Left hindlimb (tissue), 1 donor: ENCODE results near the gene GRB14.
"Not testable (repeated sequence)": the region's sequence is repeated elsewhere in the genome, so short reads cannot be mapped to it uniquely, and the experiment has no call there.

Experiments used
- DNase-seq: peaks from one replicate; pipeline ENCODE4 v3.0.0-alpha.2; 2018

GRB14 gene

DNA sequence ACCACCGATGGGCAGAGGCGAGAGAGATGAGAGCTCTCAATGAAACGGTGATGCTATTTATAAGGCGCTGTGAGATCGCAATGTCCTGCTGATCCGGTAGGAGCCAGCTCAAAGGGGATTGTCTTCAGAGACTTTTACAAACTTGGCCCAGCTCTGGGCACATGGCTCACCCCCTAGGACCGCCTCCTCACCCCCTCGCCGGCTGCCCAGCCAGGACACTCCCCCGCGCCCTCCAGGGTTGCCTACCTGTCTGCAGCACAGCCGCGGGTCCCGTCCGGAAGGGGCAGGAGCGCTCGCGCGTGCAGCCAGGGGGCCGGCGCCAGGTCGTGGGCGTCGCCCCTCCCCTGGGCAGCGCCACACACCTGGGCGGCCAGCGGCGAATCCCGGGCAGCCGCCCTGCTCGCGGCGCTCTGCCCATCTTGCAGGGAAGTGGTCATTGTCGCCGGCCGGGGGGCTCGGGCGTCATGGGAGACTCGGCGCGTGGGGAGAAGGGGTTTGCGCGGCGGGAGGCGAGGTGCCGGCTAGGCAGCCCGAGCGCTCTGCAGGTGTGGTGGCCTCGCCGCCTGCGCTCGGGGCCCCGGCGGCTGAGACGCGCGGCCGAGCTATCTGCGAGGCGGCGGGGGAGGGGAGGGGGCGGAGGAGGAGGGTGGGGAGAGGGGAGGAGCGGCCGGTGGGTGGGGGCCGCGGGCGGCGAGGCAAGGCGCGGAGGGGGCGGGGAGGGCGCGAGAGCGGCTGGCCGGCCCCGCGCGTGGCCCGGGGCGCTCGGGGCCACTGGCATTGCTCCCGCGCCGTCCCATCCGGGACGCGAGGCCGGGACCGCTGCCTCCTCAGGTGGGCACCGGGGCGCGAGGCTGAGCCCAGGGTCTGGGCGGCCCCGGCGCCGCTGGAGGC is at the start of gene GRB14:
Gene GRB14, minus strand, starts transcription at position 610 of the 891 bp plus-strand sequence. Its CDS starts 173 bp downstream, at position 437.
- peak; percentile 39 for DNase-seq

- no peak for DNase-seq
Measured at GRCh38 chr2:164669291-164669690, 48.0 kb upstream of the GRB14 start.

DNA sequence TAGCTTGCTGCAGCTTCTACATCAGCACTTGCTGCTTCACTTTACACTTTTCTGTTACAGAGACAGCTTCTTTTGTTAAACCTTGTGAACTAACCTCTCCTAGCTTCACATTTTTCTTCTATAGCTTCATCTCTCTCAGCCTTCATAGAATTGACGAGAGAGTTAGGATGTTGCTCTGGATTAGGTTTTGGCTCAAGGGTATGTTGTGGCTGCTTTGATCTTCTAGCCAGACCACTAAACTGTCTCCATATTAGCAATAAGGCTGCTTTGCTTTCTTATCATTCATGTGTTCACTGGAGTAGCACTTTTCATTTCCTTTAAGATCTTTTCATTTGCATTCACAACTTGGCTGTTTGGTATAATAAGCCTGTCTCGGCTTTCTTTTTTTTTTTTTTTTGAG is 46.3 kb upstream of the GRB14 start:
- no peak for DNase-seq

DNA sequence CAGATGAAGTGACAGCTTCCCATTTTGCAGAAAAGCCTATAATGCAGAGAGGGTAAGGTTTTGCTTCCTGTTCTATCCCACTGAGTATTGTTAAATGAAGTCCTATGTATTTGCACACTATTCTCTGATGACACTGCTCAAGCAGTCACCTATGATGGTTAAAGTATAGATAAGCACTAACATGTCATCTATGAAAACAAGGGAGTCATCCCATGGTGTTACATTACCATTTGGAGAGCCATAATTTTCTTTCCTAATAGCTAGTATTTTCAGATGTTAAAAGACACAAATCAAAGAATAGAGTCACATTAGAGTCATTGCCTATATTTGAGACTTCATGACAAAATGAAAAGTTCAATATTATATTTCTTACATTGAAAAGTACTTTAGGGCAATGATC is 42.8 kb upstream of the GRB14 start:
- no peak for DNase-seq

DNA sequence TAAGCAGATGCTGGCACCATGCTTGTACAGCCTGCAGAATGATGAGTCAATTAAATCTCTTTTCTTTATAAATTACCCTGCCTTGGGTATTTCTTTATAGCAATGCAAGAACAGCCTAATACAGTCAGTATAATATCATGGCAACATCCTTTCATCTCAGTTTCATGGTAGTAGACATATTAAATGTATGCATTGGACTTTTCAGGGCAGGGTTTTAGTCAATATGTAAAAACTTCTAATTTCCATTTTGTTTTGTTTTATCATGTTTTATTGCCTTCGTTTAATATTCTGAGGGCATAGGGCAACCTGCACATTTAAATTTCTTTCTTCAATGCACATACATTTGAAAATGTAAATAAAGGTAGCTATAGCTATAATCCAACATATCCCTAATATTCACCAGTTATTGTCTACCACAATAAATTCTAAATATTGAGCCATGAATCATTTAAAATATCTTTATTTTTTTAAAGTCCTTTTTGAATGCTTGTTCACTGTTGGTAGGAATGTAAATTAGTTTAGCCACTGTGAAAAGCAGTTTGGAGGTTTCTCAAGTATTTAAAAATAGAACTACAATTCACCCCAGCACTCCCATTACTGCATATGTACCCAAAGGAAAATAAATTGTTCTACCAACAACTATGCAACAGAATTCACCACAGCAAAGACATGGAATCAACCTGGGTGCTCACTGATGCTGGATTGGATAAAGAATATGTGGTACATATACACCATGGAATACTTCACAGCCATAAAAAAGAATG is 41.8 kb upstream of the GRB14 start:
- DNase-seq, result no peak

DNA sequence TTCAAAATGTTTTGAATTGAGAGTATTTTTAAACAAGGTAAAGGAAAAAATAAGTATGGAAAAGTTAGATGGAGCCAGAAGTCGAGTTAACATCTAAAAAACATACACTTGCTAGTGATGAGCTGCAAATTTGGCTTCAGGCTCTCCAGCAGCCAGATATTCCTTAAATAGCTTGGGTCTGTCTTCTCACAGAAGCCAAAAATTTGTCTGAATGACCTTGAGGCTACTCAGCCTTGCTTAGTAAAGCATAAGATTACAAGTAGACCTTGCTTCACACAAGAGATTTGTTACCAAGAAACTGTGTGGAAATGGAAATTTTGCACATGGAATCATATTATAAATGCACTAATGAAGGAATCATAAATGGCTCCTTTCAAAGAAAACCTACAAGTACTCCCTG is 40.8 kb upstream of the GRB14 start:
- DNase-seq, result no peak

DNA sequence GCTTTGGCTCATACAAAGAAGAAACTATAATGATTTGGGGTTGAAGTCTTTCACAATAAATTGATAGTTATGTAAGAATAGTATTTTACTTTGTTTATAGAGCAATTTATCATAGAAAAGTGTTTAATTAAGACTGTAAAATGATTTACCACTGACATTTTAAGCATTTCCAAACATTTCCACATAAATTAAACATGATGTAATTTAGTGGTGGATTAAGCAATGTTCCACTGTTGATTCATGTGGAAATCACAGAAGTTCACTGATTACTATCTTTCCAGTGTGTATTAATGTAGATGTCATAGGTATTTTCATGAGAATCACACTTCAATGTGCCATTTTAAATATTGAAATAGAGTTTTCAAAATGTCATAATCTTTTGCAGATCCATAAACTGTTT is 40.1 kb upstream of the GRB14 start:
- DNase-seq, result no peak

DNA sequence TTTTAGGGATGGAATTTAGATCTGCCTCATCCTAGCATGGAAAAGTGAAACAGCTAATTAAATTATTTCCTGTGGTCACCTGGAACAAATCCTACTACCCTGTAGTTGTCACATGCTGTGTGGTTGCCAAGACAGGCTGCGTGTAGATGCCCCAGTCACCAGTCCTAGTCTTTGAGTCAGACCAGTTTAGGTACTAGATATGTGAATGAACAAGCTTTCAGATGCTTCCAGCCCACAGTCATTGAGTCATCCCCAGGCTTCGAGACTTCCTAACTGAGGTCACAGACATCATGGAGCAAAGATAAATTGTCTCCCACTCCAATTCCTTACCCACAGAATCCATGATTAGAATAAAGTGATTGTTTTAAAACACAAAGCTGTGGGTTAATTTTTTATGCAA is 35.8 kb upstream of the GRB14 start:
- DNase-seq, result no peak

DNA sequence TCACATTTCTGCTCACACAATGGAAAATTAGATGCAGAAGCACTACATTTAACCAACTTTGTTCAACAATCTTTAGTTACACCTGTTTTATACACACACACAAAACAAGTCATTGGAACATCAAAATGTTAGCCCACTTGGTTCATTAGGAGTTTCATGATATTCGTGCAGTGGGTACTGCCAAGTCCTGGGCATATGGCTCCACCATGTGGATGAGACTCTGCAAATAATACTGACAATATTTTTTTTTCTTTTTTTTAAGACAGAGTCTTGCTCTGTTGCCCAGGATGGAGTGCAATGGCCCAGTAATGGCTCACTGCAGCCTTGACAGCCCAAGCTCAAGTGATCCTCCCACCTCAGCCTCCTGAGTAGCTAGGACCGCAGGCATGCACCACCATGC is 34.5 kb upstream of the GRB14 start:
- DNase-seq, result no peak

DNA sequence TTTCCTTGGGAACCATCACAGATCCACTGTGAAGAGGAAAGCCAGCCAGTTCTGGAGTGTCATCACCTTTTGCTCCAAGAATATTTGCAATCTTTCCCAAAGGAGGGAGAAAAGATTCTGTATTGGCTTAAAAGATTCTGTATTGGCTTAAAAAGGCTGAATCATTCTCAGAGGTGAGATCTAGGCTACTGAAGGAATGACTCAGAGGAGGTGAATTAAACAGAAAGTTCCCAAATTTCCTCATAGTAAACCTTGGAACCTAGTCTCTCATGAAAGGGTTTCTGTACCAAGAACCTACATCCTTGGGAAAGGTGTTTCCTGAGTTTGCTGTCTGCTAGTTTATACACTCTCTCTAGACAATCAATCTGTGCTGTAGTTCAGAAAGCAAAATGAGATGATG is 34.1 kb upstream of the GRB14 start:
- DNase-seq, result no peak

- DNase-seq, result no peak
Measured at GRCh38 chr2:164651361-164651760, 30.1 kb upstream of the GRB14 start.

- no peak for DNase-seq
Measured at GRCh38 chr2:164644036-164644700, 22.9 kb upstream of the GRB14 start.

DNA sequence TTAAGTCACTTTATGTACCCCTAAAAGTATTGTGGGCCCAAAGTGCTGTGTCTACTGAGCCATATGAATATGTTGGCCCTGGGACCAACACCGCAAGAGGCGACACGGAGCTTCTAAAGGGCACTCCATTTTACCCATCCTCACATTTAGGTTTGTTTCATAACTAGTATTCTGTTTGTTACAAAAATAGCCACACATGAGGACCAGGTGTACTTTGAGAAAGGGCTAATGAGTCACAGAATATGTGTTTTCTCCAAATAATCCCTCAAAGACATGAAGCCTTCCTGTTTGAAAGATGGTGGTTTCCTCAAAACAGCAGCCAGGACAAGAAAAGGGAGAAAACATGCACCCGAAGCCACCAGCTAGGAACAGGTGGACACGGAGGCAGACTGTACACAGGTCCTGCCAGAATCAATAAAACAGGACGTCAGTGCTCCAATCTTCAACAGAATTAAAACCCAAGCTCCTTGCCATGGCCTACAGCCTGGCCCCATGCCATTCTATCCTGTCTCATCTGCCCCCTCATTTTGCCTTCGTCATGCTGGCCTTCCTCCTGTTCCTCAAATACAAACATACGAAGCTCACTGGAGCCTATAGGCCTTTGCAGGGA is 21.8 kb upstream of the GRB14 start:
- DNase-seq, result no peak

DNA sequence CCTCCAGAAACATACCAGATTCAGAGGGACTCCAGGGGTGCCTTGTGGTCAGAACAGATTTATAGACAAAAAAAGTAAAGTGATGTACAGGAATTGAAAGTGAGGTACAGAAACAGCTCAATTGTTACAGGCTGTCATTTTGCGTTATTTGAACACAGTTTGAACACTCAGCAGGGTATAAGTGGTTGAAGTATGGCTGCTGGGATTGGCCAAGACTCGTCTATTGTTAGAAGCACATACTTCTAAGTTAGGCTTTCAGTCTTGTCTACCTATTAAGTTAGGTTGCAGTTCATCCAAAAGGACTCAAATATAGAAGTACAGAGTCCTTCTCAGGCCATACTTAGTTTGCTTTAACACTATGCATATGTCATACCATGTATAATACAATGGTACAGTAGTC is 21.0 kb upstream of the GRB14 start:
- no peak for DNase-seq

DNA sequence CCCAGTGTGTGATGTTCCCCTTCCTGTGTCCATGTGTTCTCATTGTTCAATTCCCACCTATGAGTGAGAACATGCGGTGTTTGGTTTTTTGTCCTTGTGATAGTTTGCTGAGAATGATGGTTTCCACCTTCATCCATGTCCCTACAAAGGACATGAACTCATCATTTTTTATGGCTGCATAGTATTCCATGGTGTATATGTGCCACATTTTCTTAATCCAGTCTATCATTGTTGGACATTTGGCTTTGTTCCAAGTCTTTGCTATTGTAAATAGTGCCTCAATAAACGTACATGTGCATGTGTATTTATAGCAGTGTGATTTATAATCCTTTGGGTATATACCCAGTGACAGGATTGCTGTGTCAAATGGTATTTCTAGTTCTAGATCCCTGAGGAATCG is 7.0 kb upstream of the GRB14 start:
- DNase-seq, result not testable (repeated sequence)

- no peak for DNase-seq
Measured at GRCh38 chr2:164625378-164625971, 4.2 kb upstream of the GRB14 start.

DNA sequence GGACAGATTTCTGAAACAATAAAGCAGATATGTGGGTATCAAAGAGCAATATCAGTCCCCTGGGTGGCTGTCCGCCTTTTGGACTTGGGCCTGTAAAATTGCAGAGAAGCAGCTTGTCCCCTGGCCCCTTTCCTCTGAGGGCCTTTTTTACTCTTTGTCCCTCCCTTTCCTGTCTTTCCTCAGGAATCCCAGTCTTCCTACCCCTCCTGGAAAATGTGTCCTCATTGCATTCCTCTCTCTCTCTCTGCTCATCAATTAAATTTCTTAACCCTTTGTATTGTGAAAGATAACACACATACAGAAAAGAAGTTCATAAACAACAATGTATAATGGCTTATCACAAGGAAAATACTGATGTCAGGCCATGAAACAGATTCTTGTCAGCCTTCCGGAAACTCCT is 3.0 kb upstream of the GRB14 start:
- no peak for DNase-seq

- no peak for DNase-seq
Measured at GRCh38 chr2:164622338-164623106, 1.2 kb upstream of the GRB14 start.

GRCh38 chr2:164621764-164622105 is 453 bp upstream of the GRB14 start:
- no peak for DNase-seq

- DNase-seq, result no peak
Measured at GRCh38 chr2:164620457-164620856, 825 bp downstream of the GRB14 start.

GRCh38 chr2:164617466-164617865 is 3.8 kb downstream of the GRB14 start:
- DNase-seq, result no peak
